ENCODE measurements around the gene MACROD2. TPM values are rescaled to one million over a fixed set of nuclear protein-coding genes. Genes with fewer than 3 reads are reported as not detected.

MACROD2 gene
- total RNA-seq, 1 donor from 2014 or later: 2.4 TPM

DNA sequence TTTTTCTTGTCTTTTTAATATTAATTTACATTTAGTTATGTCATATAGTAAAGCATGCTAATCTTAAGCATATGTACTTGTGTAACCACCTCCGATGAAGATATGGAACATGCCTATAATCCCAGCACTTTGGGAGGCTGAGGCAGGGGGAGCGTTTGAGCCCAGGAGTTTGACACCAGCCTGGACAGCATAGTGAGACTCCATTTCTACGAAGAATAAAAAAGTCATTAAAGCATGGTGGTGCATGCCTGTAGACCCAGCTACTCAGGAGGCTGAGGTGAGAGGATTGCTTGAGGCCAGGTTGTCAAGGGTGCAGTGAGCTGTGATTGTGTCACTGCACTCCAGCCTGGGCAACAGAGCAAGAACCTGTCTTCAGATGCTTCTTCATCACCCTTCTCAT lies 970.9 kb downstream of the MACROD2 start:
- Histone ChIP-seq H3K27ac (ENCODE audit: low read depth, low read length) (no peak overlapping the region), H2AFZ (ENCODE audit: low read depth, low read length) (no peak overlapping the region), H3K9ac (ENCODE audit: low read length) (no peak overlapping the region), H3K36me3 (ENCODE audit: insufficient read depth, low read length) (no peaks in the 10 kb centered on the region), H3K79me2 (ENCODE audit: insufficient read depth, low read length) (no peaks in the 10 kb centered on the region), H3K27me3 (ENCODE audit: insufficient read depth, low read length) (no peaks in the 10 kb centered on the region), H3K4me1 (ENCODE audit: insufficient read depth, low read length) (peaks cover 5% of the 10 kb centered on the region), H3K4me3 (ENCODE audit: insufficient read depth, low read depth, low read length) (no peak overlapping the region), H3K4me2 (ENCODE audit: low read length) (no peak overlapping the region), H3K9me3 (ENCODE audit: insufficient read depth, low read depth, low read length) (no peaks in the 10 kb centered on the region), H4K20me1 (ENCODE audit: insufficient read depth, low read length) (no peaks in the 10 kb centered on the region)
- H3K4me3 Mint-ChIP-seq (ENCODE audit: unreplicated experiment): no peak overlapping the region
- H3K36me3 Mint-ChIP-seq (ENCODE audit: low read depth, unreplicated experiment): no peaks in the 10 kb centered on the region
- H3K9me3 Mint-ChIP-seq (ENCODE audit: unreplicated experiment): peaks cover 3% of the 10 kb centered on the region
- H3K4me1 Mint-ChIP-seq (ENCODE audit: low read depth, unreplicated experiment): peaks cover 11% of the 10 kb centered on the region
- H3K27me3 Mint-ChIP-seq (ENCODE audit: low read depth, unreplicated experiment): no peaks in the 10 kb centered on the region
- FAIRE-seq (no peak), DNase-seq (ENCODE audit: low read depth) (no peak)
- H3K27ac Mint-ChIP-seq (ENCODE audit: unreplicated experiment): no peak overlapping the region
- no peak for TF ChIP-seq EZH2 (IDR thresholded peaks at IDR 0.05; ENCODE audit: insufficient read depth, low read length)
- TF ChIP-seq, protein P1, sequence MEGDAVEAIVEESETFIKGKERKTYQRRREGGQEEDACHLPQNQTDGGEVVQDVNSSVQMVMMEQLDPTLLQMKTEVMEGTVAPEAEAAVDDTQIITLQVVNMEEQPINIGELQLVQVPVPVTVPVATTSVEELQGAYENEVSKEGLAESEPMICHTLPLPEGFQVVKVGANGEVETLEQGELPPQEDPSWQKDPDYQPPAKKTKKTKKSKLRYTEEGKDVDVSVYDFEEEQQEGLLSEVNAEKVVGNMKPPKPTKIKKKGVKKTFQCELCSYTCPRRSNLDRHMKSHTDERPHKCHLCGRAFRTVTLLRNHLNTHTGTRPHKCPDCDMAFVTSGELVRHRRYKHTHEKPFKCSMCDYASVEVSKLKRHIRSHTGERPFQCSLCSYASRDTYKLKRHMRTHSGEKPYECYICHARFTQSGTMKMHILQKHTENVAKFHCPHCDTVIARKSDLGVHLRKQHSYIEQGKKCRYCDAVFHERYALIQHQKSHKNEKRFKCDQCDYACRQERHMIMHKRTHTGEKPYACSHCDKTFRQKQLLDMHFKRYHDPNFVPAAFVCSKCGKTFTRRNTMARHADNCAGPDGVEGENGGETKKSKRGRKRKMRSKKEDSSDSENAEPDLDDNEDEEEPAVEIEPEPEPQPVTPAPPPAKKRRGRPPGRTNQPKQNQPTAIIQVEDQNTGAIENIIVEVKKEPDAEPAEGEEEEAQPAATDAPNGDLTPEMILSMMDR (IDR thresholded peaks at IDR 0.05; ENCODE audit: insufficient read depth, low read depth, low read length): no peak

DNA sequence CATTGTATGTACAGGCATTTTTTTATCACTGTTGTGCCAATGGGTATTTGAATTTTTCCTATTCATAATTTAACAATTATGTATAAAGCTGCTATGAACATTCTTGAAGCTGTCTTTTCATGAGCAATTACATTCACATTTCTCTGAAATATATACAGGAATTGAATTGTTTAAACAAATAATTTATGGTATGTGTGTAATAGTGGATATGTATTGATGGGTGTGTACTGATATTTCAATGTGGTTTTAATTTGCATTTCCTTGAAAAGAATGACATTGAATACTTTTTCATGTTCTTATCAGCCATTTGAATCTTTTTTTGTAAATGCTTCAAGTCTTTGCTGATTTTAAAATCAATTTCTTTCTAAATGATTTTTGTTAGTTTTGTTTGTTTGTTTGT lies 971.5 kb downstream of the MACROD2 start:
- FAIRE-seq (no peak), DNase-seq (ENCODE audit: low read depth) (no peak)
- H3K4me1 ChIP-seq (ENCODE audit: insufficient read depth, low read length): peaks cover 5% of the 10 kb centered on the region
- no peaks in the 10 kb centered on the region for H3K27me3 Mint-ChIP-seq (ENCODE audit: low read depth, unreplicated experiment)
- peaks cover 11% of the 10 kb centered on the region for H3K4me1 Mint-ChIP-seq (ENCODE audit: low read depth, unreplicated experiment)
- no peak overlapping the region for H3K27ac Mint-ChIP-seq (ENCODE audit: unreplicated experiment)
- H3K4me3 Mint-ChIP-seq (ENCODE audit: unreplicated experiment): no peak overlapping the region
- H3K27me3 ChIP-seq (ENCODE audit: insufficient read depth, low read length): no peaks in the 10 kb centered on the region
- no peaks in the 10 kb centered on the region for H3K36me3 ChIP-seq (ENCODE audit: insufficient read depth, low read length)
- no peak overlapping the region for H2AFZ ChIP-seq (ENCODE audit: low read depth, low read length)
- TF ChIP-seq, protein P1 (IDR thresholded peaks at IDR 0.05; ENCODE audit: insufficient read depth, low read depth, low read length): no peak
- no peak for TF ChIP-seq EZH2 (IDR thresholded peaks at IDR 0.05; ENCODE audit: insufficient read depth, low read length)
- H3K9me3 ChIP-seq (ENCODE audit: insufficient read depth, low read depth, low read length): no peaks in the 10 kb centered on the region
- H3K9me3 Mint-ChIP-seq (ENCODE audit: unreplicated experiment): peaks cover 3% of the 10 kb centered on the region
- no peak overlapping the region for H3K4me3 ChIP-seq (ENCODE audit: insufficient read depth, low read depth, low read length)
- no peak overlapping the region for H3K9ac ChIP-seq (ENCODE audit: low read length)
- H3K4me2 ChIP-seq (ENCODE audit: low read length): no peak overlapping the region
- no peaks in the 10 kb centered on the region for H3K36me3 Mint-ChIP-seq (ENCODE audit: low read depth, unreplicated experiment)
- H3K79me2 ChIP-seq (ENCODE audit: insufficient read depth, low read length): no peaks in the 10 kb centered on the region
- H4K20me1 ChIP-seq (ENCODE audit: insufficient read depth, low read length): no peaks in the 10 kb centered on the region
- no peak overlapping the region for H3K27ac ChIP-seq (ENCODE audit: low read depth, low read length)

- H4K20me1 ChIP-seq (ENCODE audit: insufficient read depth, low read length): no peaks in the 10 kb centered on the region
- H3K4me2 ChIP-seq (ENCODE audit: low read length): no peak overlapping the region
- H3K27ac Mint-ChIP-seq (ENCODE audit: unreplicated experiment): no peak overlapping the region
- H3K36me3 ChIP-seq (ENCODE audit: insufficient read depth, low read length): no peaks in the 10 kb centered on the region
- H3K9ac ChIP-seq (ENCODE audit: low read length): no peak overlapping the region
- no peak overlapping the region for H3K4me3 ChIP-seq (ENCODE audit: insufficient read depth, low read depth, low read length)
- H3K4me1 ChIP-seq (ENCODE audit: insufficient read depth, low read length): no peaks in the 10 kb centered on the region
- H3K9me3 Mint-ChIP-seq (ENCODE audit: unreplicated experiment): peaks cover 3% of the 10 kb centered on the region
- no peak for TF ChIP-seq EZH2 (IDR thresholded peaks at IDR 0.05; ENCODE audit: insufficient read depth, low read length)
- TF ChIP-seq, protein P1 (IDR thresholded peaks at IDR 0.05; ENCODE audit: insufficient read depth, low read depth, low read length): no peak
- H3K27ac ChIP-seq (ENCODE audit: low read depth, low read length): no peak overlapping the region
- H2AFZ ChIP-seq (ENCODE audit: low read depth, low read length): no peak overlapping the region
- no peaks in the 10 kb centered on the region for H3K36me3 Mint-ChIP-seq (ENCODE audit: low read depth, unreplicated experiment)
- no peaks in the 10 kb centered on the region for H3K27me3 ChIP-seq (ENCODE audit: insufficient read depth, low read length)
- H3K79me2 ChIP-seq (ENCODE audit: insufficient read depth, low read length): no peaks in the 10 kb centered on the region
- DNase-seq (ENCODE audit: low read depth): no peak
- FAIRE-seq: no peak
- H3K27me3 Mint-ChIP-seq (ENCODE audit: low read depth, unreplicated experiment): no peaks in the 10 kb centered on the region
- H3K4me3 Mint-ChIP-seq (ENCODE audit: unreplicated experiment): no peak overlapping the region
- H3K4me1 Mint-ChIP-seq (ENCODE audit: low read depth, unreplicated experiment): no peaks in the 10 kb centered on the region
- H3K9me3 ChIP-seq (ENCODE audit: insufficient read depth, low read depth, low read length): no peaks in the 10 kb centered on the region
Measured at GRCh38 chr20:14972256-14972655, 976.9 kb downstream of the MACROD2 start.
